Activated CD4-positive, alpha-beta memory T cell treated with anti-CD3 and anti-CD28 coated beads, Interleukin-2, amount 10 ng/mL, durations not matched to agents 7 days and 5 days (primary cell): ENCODE data around the gene FOLH1. TPM values are rescaled to one million over a fixed set of nuclear protein-coding genes. Genes with fewer than 3 reads are reported as not detected.
"Not testable (repeated sequence)": the region's sequence is repeated elsewhere in the genome, so short reads cannot be mapped to it uniquely, and the experiment has no call there.

Experiments
- CTCF ChIA-PET: fragments of 350-600 bp; sonication (Branson Sonifier 250); formaldehyde crosslinking; loops from one replicate; lab custom pipeline; 2021; ENCODE audit warnings: antibody characterized with exemption, inconsistent platforms; lab: Charles Lee
- POLR2A ChIA-PET: fragments of 350-600 bp; sonication (Branson Sonifier 250); formaldehyde crosslinking; loops from one replicate; lab custom pipeline; 2021; ENCODE audit warnings: antibody characterized with exemption; lab: Charles Lee
- DNase-seq: peaks from one replicate; pipeline ENCODE4 v3.0.0-alpha.2; 2020
- H3K27ac Mint-ChIP-seq: one replicate; pipeline ENCODE4 v1.8.0; 2021; ENCODE audit warnings: mild to moderate bottlenecking, mixed read lengths
- H3K27me3 Mint-ChIP-seq: one replicate; pipeline ENCODE4 v1.8.0; 2021; ENCODE audit warnings: mixed read lengths
- H3K36me3 Mint-ChIP-seq: one replicate; pipeline ENCODE4 v1.8.0; 2021; ENCODE audit warnings: low read depth, mixed read lengths
- H3K4me1 Mint-ChIP-seq: one replicate; pipeline ENCODE4 v1.8.0; 2021; ENCODE audit warnings: mixed read lengths
- H3K4me3 Mint-ChIP-seq: one replicate; pipeline ENCODE4 v1.8.0; 2021; ENCODE audit warnings: mild to moderate bottlenecking, mixed read lengths
- H3K9me3 Mint-ChIP-seq: one replicate; pipeline ENCODE4 v1.8.0; 2021; ENCODE audit warnings: mixed read lengths
- total RNA-seq, 2 experiments: library from RNA; stranded (reverse); gene quantifications; one replicate each; pipeline ENCODE4 v1.2.3, GENCODE V29; 2021

Gene FOLH1
- total RNA-seq, 2 experiments from 2014 or later: not detected

- Mint-ChIP-seq H3K27ac (no peak overlapping the region), H3K4me3 (no peak overlapping the region), H3K27me3 (no peaks in the 10 kb centered on the region), H3K4me1 (no peaks in the 10 kb centered on the region), H3K36me3 (no peaks in the 10 kb centered on the region), H3K9me3 (no peaks in the 10 kb centered on the region)
- no peak for DNase-seq
- ChIA-PET CTCF (no interaction called here), POLR2A (no interaction called here)
These were observed 4.7 kb upstream of the FOLH1 start for GRCh38 chr11:49213026-49213560.

GRCh38 chr11:49206999-49207398 is 1.4 kb downstream of the FOLH1 start:
- H3K4me3 Mint-ChIP-seq, H3K27me3 Mint-ChIP-seq, H3K4me1 Mint-ChIP-seq, H3K27ac Mint-ChIP-seq, DNase-seq, H3K36me3 Mint-ChIP-seq, POLR2A ChIA-PET, H3K9me3 Mint-ChIP-seq, CTCF ChIA-PET: not testable (repeated sequence)

GRCh38 chr11:49202287-49202976 is 6.0 kb downstream of the FOLH1 start:
- Mint-ChIP-seq H3K27ac (no peak overlapping the region), H3K4me3 (no peak overlapping the region), H3K27me3 (peaks cover 3% of the 10 kb centered on the region), H3K36me3 (no peaks in the 10 kb centered on the region), H3K4me1 (no peaks in the 10 kb centered on the region), H3K9me3 (no peaks in the 10 kb centered on the region)
- no peak for DNase-seq
- ChIA-PET POLR2A (no interaction called here), CTCF (no interaction called here)

GRCh38 chr11:49196775-49197174 is 11.6 kb downstream of the FOLH1 start:
- H3K36me3 Mint-ChIP-seq, CTCF ChIA-PET, H3K9me3 Mint-ChIP-seq, H3K4me3 Mint-ChIP-seq, H3K4me1 Mint-ChIP-seq, H3K27me3 Mint-ChIP-seq, POLR2A ChIA-PET, H3K27ac Mint-ChIP-seq, DNase-seq: not testable (repeated sequence)

GRCh38 chr11:49196002-49196401 is 12.4 kb downstream of the FOLH1 start:
- DNase-seq, POLR2A ChIA-PET, H3K9me3 Mint-ChIP-seq, H3K27ac Mint-ChIP-seq, CTCF ChIA-PET, H3K4me3 Mint-ChIP-seq, H3K27me3 Mint-ChIP-seq, H3K36me3 Mint-ChIP-seq, H3K4me1 Mint-ChIP-seq: not testable (repeated sequence)

GRCh38 chr11:49190287-49190686 is 18.1 kb downstream of the FOLH1 start:
- H3K27me3 Mint-ChIP-seq, DNase-seq, H3K36me3 Mint-ChIP-seq, H3K4me3 Mint-ChIP-seq, H3K27ac Mint-ChIP-seq, CTCF ChIA-PET, H3K4me1 Mint-ChIP-seq, H3K9me3 Mint-ChIP-seq, POLR2A ChIA-PET: not testable (repeated sequence)

- DNase-seq, H3K4me1 Mint-ChIP-seq, CTCF ChIA-PET, POLR2A ChIA-PET, H3K27me3 Mint-ChIP-seq, H3K27ac Mint-ChIP-seq, H3K4me3 Mint-ChIP-seq, H3K9me3 Mint-ChIP-seq, H3K36me3 Mint-ChIP-seq: not testable (repeated sequence)
These were observed 22.2 kb downstream of the FOLH1 start for GRCh38 chr11:49186225-49186624.

- H3K27me3 Mint-ChIP-seq, H3K9me3 Mint-ChIP-seq, H3K4me1 Mint-ChIP-seq, H3K27ac Mint-ChIP-seq, POLR2A ChIA-PET, CTCF ChIA-PET, H3K36me3 Mint-ChIP-seq, H3K4me3 Mint-ChIP-seq, DNase-seq: not testable (repeated sequence)
These were observed 22.8 kb downstream of the FOLH1 start for GRCh38 chr11:49185597-49185996.

- H3K9me3 Mint-ChIP-seq, H3K27ac Mint-ChIP-seq, H3K4me3 Mint-ChIP-seq, POLR2A ChIA-PET, H3K27me3 Mint-ChIP-seq, DNase-seq, H3K4me1 Mint-ChIP-seq, H3K36me3 Mint-ChIP-seq, CTCF ChIA-PET: not testable (repeated sequence)
These were observed 23.6 kb downstream of the FOLH1 start for GRCh38 chr11:49184756-49185155.

GRCh38 chr11:49177936-49178335 is 30.5 kb downstream of the FOLH1 start:
- POLR2A ChIA-PET, H3K9me3 Mint-ChIP-seq, H3K4me1 Mint-ChIP-seq, H3K4me3 Mint-ChIP-seq, CTCF ChIA-PET, DNase-seq, H3K27me3 Mint-ChIP-seq, H3K27ac Mint-ChIP-seq, H3K36me3 Mint-ChIP-seq: not testable (repeated sequence)

- H3K36me3 Mint-ChIP-seq, H3K27me3 Mint-ChIP-seq, H3K4me1 Mint-ChIP-seq, POLR2A ChIA-PET, CTCF ChIA-PET, H3K9me3 Mint-ChIP-seq, DNase-seq, H3K4me3 Mint-ChIP-seq, H3K27ac Mint-ChIP-seq: not testable (repeated sequence)
These were observed 33.0 kb downstream of the FOLH1 start for GRCh38 chr11:49175378-49175777.

- POLR2A ChIA-PET, H3K9me3 Mint-ChIP-seq, H3K4me3 Mint-ChIP-seq: not testable (repeated sequence)
These were observed 33.6 kb downstream of the FOLH1 start for GRCh38 chr11:49174691-49175366.

GRCh38 chr11:49171613-49172012 is 36.8 kb downstream of the FOLH1 start:
- H3K4me3 Mint-ChIP-seq: not testable (repeated sequence)

More at GRCh38 chr11:49174691-49175366, 33.6 kb downstream of the FOLH1 start:
- H3K36me3 Mint-ChIP-seq, DNase-seq, H3K4me1 Mint-ChIP-seq, H3K27ac Mint-ChIP-seq, H3K27me3 Mint-ChIP-seq, CTCF ChIA-PET: not testable (repeated sequence)

GRCh38 chr11:49169579-49169978 is 38.8 kb downstream of the FOLH1 start:
- CTCF ChIA-PET, H3K36me3 Mint-ChIP-seq, H3K27me3 Mint-ChIP-seq, POLR2A ChIA-PET, H3K27ac Mint-ChIP-seq, H3K4me1 Mint-ChIP-seq, H3K9me3 Mint-ChIP-seq, H3K4me3 Mint-ChIP-seq, DNase-seq: not testable (repeated sequence)

More at GRCh38 chr11:49171613-49172012, 36.8 kb downstream of the FOLH1 start:
- POLR2A ChIA-PET, DNase-seq, CTCF ChIA-PET, H3K9me3 Mint-ChIP-seq, H3K4me1 Mint-ChIP-seq, H3K27me3 Mint-ChIP-seq, H3K27ac Mint-ChIP-seq, H3K36me3 Mint-ChIP-seq: not testable (repeated sequence)
